Measurements from ENCODE around the gene TNNC2. TPM values are rescaled to one million over a fixed set of nuclear protein-coding genes. Genes with fewer than 3 reads are reported as not detected.

The TNNC2 gene
- total RNA-seq, 4 donors from 2014 or later, result 2,919 to 3,968 (median 3,006) TPM

- peaks cover 42 to 52% of the 10 kb centered on the region in 2 donors for H3K4me1 ChIP-seq
- H3K27ac ChIP-seq, result peak overlapping the region; percentile 95 to 97 (median 96)
- in situ Hi-C loops (cut with MboI; ENCODE audit: low sequenced_read_pairs in 4 of 4), result loop anchor here in 3 of 4 donors (10.0 to 25.0 kb wide), 3 partner anchors 122 to 264 kb away; partner anchors contain the start of genes NCOA5 (in 3 of the 3) and ZNF335 (in 1 of the 3)
These were observed 4.3 kb downstream of the TNNC2 start for GRCh38 chr20:45822857-45823256.

GRCh38 chr20:45821947-45822346 lies 5.2 kb downstream of the TNNC2 start:
- in situ Hi-C loops (cut with MboI; ENCODE audit: low sequenced_read_pairs in 4 of 4), result loop anchor here in 3 of 4 donors (10.0 to 25.0 kb wide), 3 partner anchors 123 to 265 kb away; partner anchors contain the start of genes NCOA5 (in 3 of the 3) and ZNF335 (in 1 of the 3)
- Histone ChIP-seq H3K4me3 (no peak overlapping the region), H3K27ac (peak overlapping the region; percentile 95 to 97 (median 96)), H3K9me3 (no peaks in the 10 kb centered on the region), H3K36me3 (peaks cover 0 to 5% of the 10 kb centered on the region in 2 donors), H3K27me3 (no peaks in the 10 kb centered on the region), H3K4me1 (peaks cover 33 to 44% of the 10 kb centered on the region in 2 donors)
- ATAC-seq, result no peak
- DNase-seq, result no peak
- no peak for TF ChIP-seq CTCF (IDR thresholded peaks at IDR 0.05 in 4 of 5, conservative IDR thresholded peaks at IDR 0.05 in 1 of 5)
- no peak for TF ChIP-seq POLR2A (IDR thresholded peaks at IDR 0.05)
- intact Hi-C loops (cut with DNase I; ENCODE audit: low total_unique reads), result no loop called here

More at GRCh38 chr20:45822857-45823256, 4.3 kb downstream of the TNNC2 start:
- DNase-seq (no peak), ATAC-seq (no peak)
- peak overlapping the region in 2 of 4 donors; percentile 50 to 63 for H3K4me3 ChIP-seq
- TF ChIP-seq CTCF (IDR thresholded peaks at IDR 0.05 in 4 of 5, conservative IDR thresholded peaks at IDR 0.05 in 1 of 5) (no peak), POLR2A (IDR thresholded peaks at IDR 0.05) (no peak)
- no peaks in the 10 kb centered on the region for H3K9me3 ChIP-seq
- intact Hi-C loops (cut with DNase I; ENCODE audit: low total_unique reads), result no loop called here
- H3K36me3 ChIP-seq, result peaks cover 0 to 5% of the 10 kb centered on the region in 2 donors
- H3K27me3 ChIP-seq, result no peaks in the 10 kb centered on the region

- TF ChIP-seq POLR2A (IDR thresholded peaks at IDR 0.05), result no peak
- no peak for TF ChIP-seq CTCF (IDR thresholded peaks at IDR 0.05 in 4 of 5, conservative IDR thresholded peaks at IDR 0.05 in 1 of 5)
- no peaks in the 10 kb centered on the region for H3K27me3 ChIP-seq
- intact Hi-C loops (cut with DNase I; ENCODE audit: low total_unique reads) (no loop called here), in situ Hi-C loops (cut with MboI; ENCODE audit: low sequenced_read_pairs in 4 of 4) (loop anchor here in 3 of 4 donors (25.0 kb wide), 2 partner anchors 143 to 268 kb away; partner anchors contain the start of genes NCOA5 (in 3 of the 3) and ZNF335 (in 1 of the 3))
- H3K9me3 ChIP-seq, result no peaks in the 10 kb centered on the region
- DNase-seq, result no peak
- ATAC-seq, result no peak
- H3K4me1 ChIP-seq, result peaks cover 19 to 23% of the 10 kb centered on the region in 2 donors
- peak overlapping the region; percentile 53 to 97 (median 96) for H3K27ac ChIP-seq
- H3K4me3 ChIP-seq, result no peak overlapping the region
- H3K36me3 ChIP-seq, result peaks cover 0 to 5% of the 10 kb centered on the region in 2 donors
These were observed 7.6 kb downstream of the TNNC2 start for GRCh38 chr20:45819466-45819865.

- TF ChIP-seq CTCF (IDR thresholded peaks at IDR 0.05 in 4 of 5, conservative IDR thresholded peaks at IDR 0.05 in 1 of 5), result no peak
- Histone ChIP-seq H3K27me3 (no peaks in the 10 kb centered on the region), H3K4me3 (no peak overlapping the region), H3K9me3 (no peaks in the 10 kb centered on the region), H3K27ac (peak overlapping the region; percentile 50 to 97 (median 70)), H3K4me1 (peaks cover 7 to 11% of the 10 kb centered on the region in 2 donors), H3K36me3 (no peaks in the 10 kb centered on the region)
- DNase-seq (no peak), ATAC-seq (no peak)
- in situ Hi-C loops (cut with MboI; ENCODE audit: low sequenced_read_pairs in 4 of 4), result loop anchor here in 3 of 4 donors (25.0 kb wide), 2 partner anchors 144 to 269 kb away; partner anchors contain the start of genes NCOA5 (in 3 of the 3) and ZNF335 (in 1 of the 3)
- intact Hi-C loops (cut with DNase I; ENCODE audit: low total_unique reads), result no loop called here
These were observed 8.9 kb downstream of the TNNC2 start for GRCh38 chr20:45818239-45818638.
